Psoas muscle (tissue), 8 donors: ENCODE results near the gene DCHS1. TPM values are rescaled to one million over a fixed set of nuclear protein-coding genes. Genes with fewer than 3 reads are reported as not detected.

Source experiments
- ATAC-seq, 4 donors: fragments of 200-7000 bp; cut with Tn5 transposase; one replicate each; pipeline ENCODE4 v1.9.1; 2020; ENCODE audit warnings: moderate library complexity in 3 of 4, mild to moderate bottlenecking in 2 of 4
- DNase-seq, 2 donors: peaks; one replicate each; pipeline ENCODE4 v3.0.0-alpha.2; 2020
- H3K27ac ChIP-seq: fragments of 200-600 bp; one replicate; pipeline ENCODE4 v1.8.0; 2022
- H3K27me3 ChIP-seq, 3 donors: fragments of 200-600 bp in 1 of 3; one replicate each; pipeline versions ENCODE4 v1.6.1 to v1.8.0; 2013 to 2022; ENCODE audit warnings: low read length in 2 of 3, mild to moderate bottlenecking in 2 of 3, moderate library complexity in 1 of 3; ENCODE audit not compliant: insufficient read depth in 3 of 3
- H3K36me3 ChIP-seq, 2 donors: fragments of 200-600 bp in 1 of 2; one replicate each; pipeline versions ENCODE4 v1.6.1 to v1.8.0; 2013 to 2022; ENCODE audit warnings: low read depth in 1 of 2, mild to moderate bottlenecking in 1 of 2, moderate library complexity in 1 of 2; ENCODE audit not compliant: insufficient read depth in 1 of 2
- H3K4me1 ChIP-seq: fragments of 200-600 bp; one replicate; pipeline ENCODE4 v1.8.0; 2022
- H3K4me3 ChIP-seq: fragments of 200-600 bp; one replicate; pipeline ENCODE4 v1.8.0; 2022; ENCODE audit warnings: mild to moderate bottlenecking
- H3K9me3 ChIP-seq: fragments of 200-600 bp; one replicate; pipeline ENCODE4 v1.8.0; 2022
- CTCF ChIP-seq: fragments of 200-600 bp; IDR thresholded peaks from one replicate; pipeline ENCODE4 v1.8.0; 2022; ENCODE audit warnings: antibody characterized with exemption
- WGBS, 3 donors: extraction: QIAGEN DNeasy Blood & Tissue Kit; methylation state at CpG; one replicate each; pipeline versions ENCODE4 v1.1.6 to v1.1.7; 2013; 5-methylcytosine and 5-hydroxymethylcytosine counted together
- intact Hi-C, 2 donors: fragments of 100-400 bp; cut with DNase I; formaldehyde crosslinking; loops; one replicate each; pipeline versions ENCODE4 v1.11.0 to v1.14.2; 2022
- polyA plus RNA-seq, 3 donors: library from polyadenylated mRNA; stranded (reverse); fragments of 200-250 nt; gene quantifications; one replicate each; pipeline ENCODE4 v1.2.3, GENCODE V29; 2013
- total RNA-seq, 4 donors: library from RNA; stranded (reverse); fragmentation: NEBNext Ultra II Directional in 2 of 4; extraction: Animal tissue kit (Norgen Biotek cat#: 25700) in 2 of 4; gene quantifications; one replicate each; pipeline versions ENCODE4 v1.2.1 to v1.2.4, GENCODE V29; 2021 to 2023
- donor health status: healthy with polysubstance abuse.
- donor health status: DM: no; HTN: no; CAD: no; lungs with moderate emphysema.
- donor health status: Bipolar disorder and iron deficiency.
- donor health status: healthy.
- donor health status: DM: yes; HTN: yes; CAD: no.
- donor health status: DM: no; HTN: no; CAD: no.
- donor health status: DM: no; HTN: no; CAD: no.
- donor health status: DM: yes; HTN: yes; CAD: no.

Gene DCHS1
- total and polyA plus RNA-seq, 7 donors: 0.98 to 7.2 (median 3.2) TPM

- 95 to 96% (median 95%) methylated on average over 13 of the region's 13 CpGs for WGBS, 3 donors
- no peaks in the 10 kb centered on the region for H3K9me3 ChIP-seq
- TF ChIP-seq CTCF: no peak
- H3K27ac ChIP-seq: no peak overlapping the region
- no peaks in the 10 kb centered on the region for H3K27me3 ChIP-seq
- H3K4me3 ChIP-seq: no peak overlapping the region
- H3K4me1 ChIP-seq: peaks cover 29% of the 10 kb centered on the region
- intact Hi-C loops: loop anchor here in 1 of 2 donors (5.0 to 10.0 kb wide), 2 partner anchors 69 to 206 kb away; partner anchors contain the start of gene SMPD1
- DNase-seq (no peak), ATAC-seq (no peak)
- peaks cover 8 to 57% of the 10 kb centered on the region in 2 donors for H3K36me3 ChIP-seq
These were observed 54.6 kb downstream of the DCHS1 start for GRCh38 chr11:6601041-6601461.

- Histone ChIP-seq H3K36me3 (peaks cover 8 to 68% of the 10 kb centered on the region in 2 donors), H3K4me3 (no peak overlapping the region), H3K27ac (no peak overlapping the region), H3K27me3 (no peaks in the 10 kb centered on the region), H3K9me3 (no peaks in the 10 kb centered on the region), H3K4me1 (peaks cover 18% of the 10 kb centered on the region)
- no peak for TF ChIP-seq CTCF
- no peak for ATAC-seq
- intact Hi-C loops: loop anchor here in 1 of 2 donors (5.0 to 10.0 kb wide), 2 partner anchors 68 to 205 kb away; partner anchors contain the start of gene SMPD1
- DNase-seq: no peak
- WGBS, 3 donors: 80 to 88% (median 82%) methylated on average over 2 of the region's 2 CpGs
These were observed 55.7 kb downstream of the DCHS1 start for GRCh38 chr11:6599881-6600390.

- peaks cover 8 to 73% of the 10 kb centered on the region in 2 donors for H3K36me3 ChIP-seq
- no peak for ATAC-seq
- 65 to 75% (median 70%) methylated on average over 1 of the region's 1 CpG for WGBS, 3 donors
- intact Hi-C loops: no loop called here
- no peak overlapping the region for H3K27ac ChIP-seq
- H3K27me3 ChIP-seq: no peaks in the 10 kb centered on the region
- TF ChIP-seq CTCF: no peak
- H3K4me3 ChIP-seq: no peak overlapping the region
- no peaks in the 10 kb centered on the region for H3K9me3 ChIP-seq
- H3K4me1 ChIP-seq: peaks cover 13% of the 10 kb centered on the region
- DNase-seq: no peak
These were observed 56.2 kb downstream of the DCHS1 start for GRCh38 chr11:6599449-6599848.

GRCh38 chr11:6598555-6598954 lies 57.1 kb downstream of the DCHS1 start:
- intact Hi-C loops: no loop called here
- Histone ChIP-seq H3K27me3 (no peaks in the 10 kb centered on the region), H3K4me3 (no peak overlapping the region), H3K27ac (no peak overlapping the region), H3K36me3 (peaks cover 8 to 82% of the 10 kb centered on the region in 2 donors), H3K4me1 (peaks cover 13% of the 10 kb centered on the region), H3K9me3 (no peaks in the 10 kb centered on the region)
- DNase-seq (no peak), ATAC-seq (no peak)
- 88 to 96% (median 91%) methylated on average over 3 of the region's 3 CpGs for WGBS, 3 donors
- TF ChIP-seq CTCF: no peak
